ENCODE measurements around the gene GPR55. TPM values are rescaled to one million over a fixed set of nuclear protein-coding genes. Genes with fewer than 3 reads are reported as not detected.

Gene GPR55
- total and polyA plus RNA-seq, 7 donors = 0.01 to 0.32 (median 0.03) TPM; not detected in 4

DNA sequence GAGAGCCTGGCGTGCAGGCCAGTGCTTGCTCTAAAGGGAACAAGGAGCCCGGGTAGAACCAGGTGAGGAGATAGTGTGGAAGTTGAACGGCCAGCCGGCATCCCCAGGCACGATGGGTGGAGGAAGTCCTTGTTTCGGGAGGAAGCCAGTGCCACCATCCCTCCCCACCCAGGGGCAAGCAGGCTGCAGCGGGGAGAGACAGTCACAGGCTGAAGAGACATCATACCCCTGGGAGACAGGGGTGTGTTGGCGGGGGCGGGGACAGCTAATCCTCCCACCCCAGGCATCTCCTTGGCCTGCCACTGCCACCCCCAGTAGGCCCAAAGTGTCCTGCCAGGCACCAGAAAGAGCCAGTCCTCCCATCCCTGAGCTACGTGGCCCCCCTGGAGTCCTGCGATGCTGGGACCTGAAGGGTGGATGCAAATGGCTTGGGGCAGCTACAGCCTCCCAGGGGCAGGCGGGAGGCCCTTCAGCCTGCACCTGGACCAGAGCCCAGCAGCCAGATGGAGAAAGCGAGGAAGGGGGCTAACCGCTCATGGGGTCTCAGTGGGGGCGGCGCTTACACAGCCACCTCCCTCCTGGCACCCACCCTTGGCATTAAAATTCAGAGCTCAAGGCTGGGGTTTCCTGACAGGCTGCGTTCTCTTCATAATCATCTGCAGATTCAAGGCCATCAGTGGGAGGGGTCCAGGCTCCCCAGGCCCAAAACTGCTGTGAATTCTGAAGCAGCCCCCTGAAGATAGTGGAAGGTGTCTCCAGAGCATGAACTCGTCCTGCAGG is 14.8 kb upstream of the GPR55 start:
- TF ChIP-seq, protein P1, sequence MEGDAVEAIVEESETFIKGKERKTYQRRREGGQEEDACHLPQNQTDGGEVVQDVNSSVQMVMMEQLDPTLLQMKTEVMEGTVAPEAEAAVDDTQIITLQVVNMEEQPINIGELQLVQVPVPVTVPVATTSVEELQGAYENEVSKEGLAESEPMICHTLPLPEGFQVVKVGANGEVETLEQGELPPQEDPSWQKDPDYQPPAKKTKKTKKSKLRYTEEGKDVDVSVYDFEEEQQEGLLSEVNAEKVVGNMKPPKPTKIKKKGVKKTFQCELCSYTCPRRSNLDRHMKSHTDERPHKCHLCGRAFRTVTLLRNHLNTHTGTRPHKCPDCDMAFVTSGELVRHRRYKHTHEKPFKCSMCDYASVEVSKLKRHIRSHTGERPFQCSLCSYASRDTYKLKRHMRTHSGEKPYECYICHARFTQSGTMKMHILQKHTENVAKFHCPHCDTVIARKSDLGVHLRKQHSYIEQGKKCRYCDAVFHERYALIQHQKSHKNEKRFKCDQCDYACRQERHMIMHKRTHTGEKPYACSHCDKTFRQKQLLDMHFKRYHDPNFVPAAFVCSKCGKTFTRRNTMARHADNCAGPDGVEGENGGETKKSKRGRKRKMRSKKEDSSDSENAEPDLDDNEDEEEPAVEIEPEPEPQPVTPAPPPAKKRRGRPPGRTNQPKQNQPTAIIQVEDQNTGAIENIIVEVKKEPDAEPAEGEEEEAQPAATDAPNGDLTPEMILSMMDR (IDR thresholded peaks at IDR 0.05) = no peak
- ATAC-seq (no peak), DNase-seq (no peak)
- intact Hi-C loops (cut with DNase I) = no loop called here
- Histone ChIP-seq H3K4me3 (no peak overlapping the region), H3K9me3 (peaks cover 6% of the 10 kb centered on the region), H3K27ac (no peak overlapping the region), H3K27me3 (ENCODE audit: insufficient read depth in 3 of 3, low read length in 2 of 3) (peaks cover 0 to 10% (median 3%) of the 10 kb centered on the region in 3 donors), H3K4me1 (no peaks in the 10 kb centered on the region), H3K36me3 (ENCODE audit: insufficient read depth in 1 of 2, low read depth in 1 of 2) (no peaks in the 10 kb centered on the region)
- 83 to 86% (median 85%) methylated on average over 16 to 18 of the region's 18 CpGs for WGBS, 3 donors

DNA sequence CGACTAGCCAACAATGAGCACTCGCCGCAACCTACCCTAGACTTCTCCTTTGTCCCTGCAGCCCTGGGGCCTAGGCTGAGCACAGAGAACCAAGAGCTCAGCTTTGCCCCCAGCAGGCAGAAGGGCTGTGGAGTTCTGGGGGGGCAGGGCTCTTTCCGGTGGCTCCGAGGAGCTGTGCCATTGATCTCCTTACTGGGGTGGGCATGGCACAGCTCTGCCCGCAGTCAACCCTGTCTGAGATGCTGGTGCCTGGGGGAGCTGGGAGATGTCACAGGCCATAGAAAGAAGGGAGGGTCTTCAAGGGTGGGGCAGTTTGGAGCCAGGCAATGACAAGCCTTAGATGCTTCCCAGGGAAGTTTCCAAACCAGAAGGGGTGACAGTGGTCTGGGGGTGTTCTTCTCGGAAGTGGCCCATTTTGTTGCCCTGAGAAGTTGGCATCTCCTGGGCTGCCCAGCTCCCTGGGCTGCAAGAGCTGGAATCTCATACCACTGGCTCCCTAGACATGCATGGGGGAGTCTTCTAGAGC is 14.1 kb upstream of the GPR55 start:
- ATAC-seq = no peak
- intact Hi-C loops (cut with DNase I) = no loop called here
- WGBS, 3 donors = 94 to 97% (median 96%) methylated on average over 6 to 7 of the region's 7 CpGs
- H3K27me3 ChIP-seq (ENCODE audit: insufficient read depth in 3 of 3, low read length in 2 of 3) = peaks cover 0 to 11% (median 4%) of the 10 kb centered on the region in 3 donors
- H3K9me3 ChIP-seq = peaks cover 6% of the 10 kb centered on the region
- H3K4me1 ChIP-seq = no peaks in the 10 kb centered on the region
- H3K36me3 ChIP-seq (ENCODE audit: insufficient read depth in 1 of 2, low read depth in 1 of 2) = no peaks in the 10 kb centered on the region
- TF ChIP-seq, protein P1 (IDR thresholded peaks at IDR 0.05) = no peak
- H3K27ac ChIP-seq = no peak overlapping the region
- H3K4me3 ChIP-seq = no peak overlapping the region
- DNase-seq = no peak

DNA sequence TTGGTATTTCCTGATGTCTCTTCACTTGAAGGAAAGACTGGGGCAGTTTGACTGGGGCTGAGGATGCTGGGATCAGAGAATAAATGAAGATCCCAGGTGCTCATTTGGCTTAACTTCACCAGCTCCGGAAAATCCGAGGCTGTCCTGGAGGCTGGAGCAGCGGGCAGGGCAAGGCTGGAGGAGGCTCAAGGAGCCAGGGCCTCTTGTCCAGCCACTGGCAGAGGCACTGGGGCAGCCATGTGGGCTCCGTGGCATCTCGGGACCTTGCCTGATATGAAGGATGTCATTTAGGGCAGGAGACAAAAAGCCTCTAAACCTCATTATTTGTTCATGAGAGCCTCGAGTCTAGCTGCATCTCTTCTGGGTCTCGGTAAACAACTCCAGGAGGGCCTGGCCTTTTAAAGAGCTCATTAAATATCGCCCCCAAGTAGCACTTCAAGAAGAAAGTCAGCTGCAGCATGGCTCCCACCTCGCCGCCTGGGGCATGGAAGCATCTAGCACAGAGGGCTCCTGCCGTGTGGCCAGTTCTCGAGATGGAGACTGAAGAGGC is 13.5 kb upstream of the GPR55 start:
- H3K9me3 ChIP-seq = peaks cover 6% of the 10 kb centered on the region
- ATAC-seq (no peak), DNase-seq (no peak)
- no peak overlapping the region for H3K4me3 ChIP-seq
- WGBS, 3 donors = 78 to 79% (median 78%) methylated on average over 12 of the region's 12 CpGs
- no peak overlapping the region for H3K27ac ChIP-seq
- no peaks in the 10 kb centered on the region for H3K36me3 ChIP-seq (ENCODE audit: insufficient read depth in 1 of 2, low read depth in 1 of 2)
- no peaks in the 10 kb centered on the region for H3K4me1 ChIP-seq
- TF ChIP-seq, protein P1 (IDR thresholded peaks at IDR 0.05) = no peak
- intact Hi-C loops (cut with DNase I) = no loop called here
- peaks cover 0 to 11% (median 9%) of the 10 kb centered on the region in 3 donors for H3K27me3 ChIP-seq (ENCODE audit: insufficient read depth in 3 of 3, low read length in 2 of 3)

DNA sequence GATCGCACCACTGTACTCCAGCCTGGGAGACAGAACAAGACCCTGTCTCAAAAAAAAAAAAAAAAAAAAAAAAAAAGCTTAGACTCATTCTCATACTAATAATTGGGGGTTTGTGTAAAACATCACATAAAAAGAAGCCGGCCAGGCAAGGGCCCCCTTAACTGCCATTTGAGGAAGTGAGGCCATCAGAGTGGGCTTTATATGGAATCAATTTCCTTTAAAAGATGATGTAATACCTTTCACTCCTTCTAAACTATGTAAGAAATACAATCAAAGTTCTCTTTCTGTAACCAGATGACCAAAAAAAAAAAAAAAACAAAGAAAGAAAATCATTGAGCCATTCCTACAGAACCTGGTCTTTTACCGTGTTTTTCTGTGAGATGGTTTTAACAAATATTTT is 13.1 kb upstream of the GPR55 start:
- Histone ChIP-seq H3K27ac (no peak overlapping the region), H3K9me3 (peaks cover 6% of the 10 kb centered on the region), H3K27me3 (ENCODE audit: insufficient read depth in 3 of 3, low read length in 2 of 3) (peaks cover 0 to 11% (median 9%) of the 10 kb centered on the region in 3 donors), H3K36me3 (ENCODE audit: insufficient read depth in 1 of 2, low read depth in 1 of 2) (no peaks in the 10 kb centered on the region), H3K4me3 (no peak overlapping the region), H3K4me1 (no peaks in the 10 kb centered on the region)
- intact Hi-C loops (cut with DNase I) = no loop called here
- WGBS, 3 donors = 80 to 86% (median 84%) methylated on average over 3 of the region's 3 CpGs
- TF ChIP-seq, protein P1 (IDR thresholded peaks at IDR 0.05) = no peak
- DNase-seq = no peak
- ATAC-seq = no peak
